Limb (tissue), 2 donors: ENCODE data around the gene TRAPPC10.
"Not testable (repeated sequence)": the region's sequence is repeated elsewhere in the genome, so short reads cannot be mapped to it uniquely, and the experiment has no call there.

Experiments used
- DNase-seq, 2 donors: peaks; one replicate each; pipeline ENCODE4 v3.0.0-alpha.2; 2016; ENCODE audit errors: extremely low spot score in 2 of 2

The TRAPPC10 gene

GRCh38 chr21:44142470-44142869 lies 130.4 kb downstream of the TRAPPC10 start:
- DNase-seq, result not testable (repeated sequence)

GRCh38 chr21:44143380-44143779 lies 131.3 kb downstream of the TRAPPC10 start:
- DNase-seq, result not testable (repeated sequence)

- DNase-seq, result not testable (repeated sequence)
These were observed 131.9 kb downstream of the TRAPPC10 start for GRCh38 chr21:44143996-44144395.

- not testable (repeated sequence) for DNase-seq
These were observed 132.9 kb downstream of the TRAPPC10 start for GRCh38 chr21:44144784-44145602.

GRCh38 chr21:44145616-44146015 lies 133.5 kb downstream of the TRAPPC10 start:
- not testable (repeated sequence) for DNase-seq

GRCh38 chr21:44147108-44147507 lies 135.0 kb downstream of the TRAPPC10 start:
- DNase-seq, result not testable (repeated sequence)

- peak in 1 of 2 donors; percentile 4 for DNase-seq
These were observed 138.1 kb downstream of the TRAPPC10 start for GRCh38 chr21:44150255-44150654.

- DNase-seq, result peak in 1 of 2 donors; percentile 1
These were observed 141.2 kb downstream of the TRAPPC10 start for GRCh38 chr21:44153214-44153888.

- DNase-seq, result not testable (repeated sequence)
These were observed 141.8 kb downstream of the TRAPPC10 start for GRCh38 chr21:44153889-44154228.

- DNase-seq, result not testable (repeated sequence)
These were observed 142.7 kb downstream of the TRAPPC10 start for GRCh38 chr21:44154816-44155230.

- DNase-seq, result not testable (repeated sequence)
These were observed 143.3 kb downstream of the TRAPPC10 start for GRCh38 chr21:44155231-44155993.

- DNase-seq, result not testable (repeated sequence)
These were observed 143.9 kb downstream of the TRAPPC10 start for GRCh38 chr21:44155994-44156380.
